Osteoblast (primary cell): Measurements from ENCODE around the gene MEGF8. TPM values are rescaled to one million over a fixed set of nuclear protein-coding genes. Genes with fewer than 3 reads are reported as not detected.

Experiments used
- DNase-seq: peaks from one replicate; pipeline ENCODE4 v3.0.0; 2011; ENCODE audit warnings: low spot score, mixed read lengths; ENCODE audit not compliant: insufficient read length; ENCODE audit errors: missing footprints
- H2AFZ ChIP-seq: 2 replicates; pipeline ENCODE4 v1.6.0; 2011; ENCODE audit warnings: mild to moderate bottlenecking, low read length
- H3K27ac ChIP-seq: 2 replicates; pipeline ENCODE4 v1.5.1; 2011; ENCODE audit warnings: mild to moderate bottlenecking, low read depth, low read length, moderate library complexity
- H3K27me3 ChIP-seq: 2 replicates; pipeline ENCODE4 v1.6.0; 2012; ENCODE audit warnings: mild to moderate bottlenecking, control low read depth, inconsistent platforms, low read length, moderate library complexity; ENCODE audit not compliant: insufficient read depth
- H3K36me3 ChIP-seq: 2 replicates; pipeline ENCODE4 v1.5.1; 2011; ENCODE audit warnings: mild to moderate bottlenecking, low read length, control low read depth, moderate library complexity; ENCODE audit not compliant: insufficient read depth
- H3K4me1 ChIP-seq: 2 replicates; pipeline ENCODE4 v1.5.1; 2011; ENCODE audit warnings: mild to moderate bottlenecking, low read length, control low read depth, moderate library complexity; ENCODE audit not compliant: insufficient read depth
- H3K4me2 ChIP-seq: 2 replicates; pipeline ENCODE4 v1.6.0; 2011; ENCODE audit warnings: mild to moderate bottlenecking, low read length; ENCODE audit not compliant: insufficient read depth
- H3K4me3 ChIP-seq: fragments of 200-600 bp; sonication (generic); 3 replicates; pipeline ENCODE4 v1.5.1; 2012; ENCODE audit warnings: mild to moderate bottlenecking, low read length, inconsistent platforms; ENCODE audit not compliant: insufficient read depth
- H3K79me2 ChIP-seq: 2 replicates; pipeline ENCODE4 v1.6.0; 2012; ENCODE audit warnings: mild to moderate bottlenecking, low read length, control low read depth, inconsistent platforms; ENCODE audit not compliant: insufficient read depth
- H3K9me3 ChIP-seq: 2 replicates; pipeline ENCODE4 v1.5.1; 2011; ENCODE audit warnings: low read depth, low read length, control low read depth
- H4K20me1 ChIP-seq: 2 replicates; pipeline ENCODE4 v1.6.0; 2012; ENCODE audit warnings: mild to moderate bottlenecking, low read length, control low read depth; ENCODE audit not compliant: insufficient read depth
- total RNA-seq: library from RNA; depleted of rRNA; stranded (reverse); fragments of >200 nt; gene quantifications from 2 replicates; pipeline ENCODE4 v1.2.3, GENCODE V29; 2012
- TF ChIP-seq, protein P1 (sequence below): IDR thresholded peaks from 2 replicates; pipeline ENCODE4 v1.5.1; 2011; ENCODE audit warnings: mild to moderate bottlenecking, low read depth, low read length, moderate library complexity; ENCODE audit errors: extremely low read depth

The MEGF8 gene
- total RNA-seq, 1 donor = 30.0 TPM

DNA sequence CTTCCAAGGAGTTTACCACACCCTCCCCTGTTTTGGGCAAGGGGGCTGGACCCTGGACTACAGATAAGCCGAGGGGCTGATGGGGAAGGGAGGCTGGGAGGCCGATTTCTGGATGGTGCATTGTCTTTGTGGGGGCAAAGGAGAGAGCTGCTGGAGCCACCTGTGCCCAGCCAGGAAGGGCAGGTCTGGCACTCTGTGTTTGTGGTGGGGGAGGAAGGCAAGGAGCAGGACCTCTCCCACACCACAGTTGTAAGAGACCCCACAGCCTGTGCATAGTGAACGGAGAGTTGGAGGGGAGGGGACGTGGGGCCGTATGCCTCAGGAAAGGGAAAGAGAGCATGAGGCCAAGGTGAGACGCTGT, 39.5 kb upstream of the MEGF8 start:
- TF ChIP-seq, protein P1, sequence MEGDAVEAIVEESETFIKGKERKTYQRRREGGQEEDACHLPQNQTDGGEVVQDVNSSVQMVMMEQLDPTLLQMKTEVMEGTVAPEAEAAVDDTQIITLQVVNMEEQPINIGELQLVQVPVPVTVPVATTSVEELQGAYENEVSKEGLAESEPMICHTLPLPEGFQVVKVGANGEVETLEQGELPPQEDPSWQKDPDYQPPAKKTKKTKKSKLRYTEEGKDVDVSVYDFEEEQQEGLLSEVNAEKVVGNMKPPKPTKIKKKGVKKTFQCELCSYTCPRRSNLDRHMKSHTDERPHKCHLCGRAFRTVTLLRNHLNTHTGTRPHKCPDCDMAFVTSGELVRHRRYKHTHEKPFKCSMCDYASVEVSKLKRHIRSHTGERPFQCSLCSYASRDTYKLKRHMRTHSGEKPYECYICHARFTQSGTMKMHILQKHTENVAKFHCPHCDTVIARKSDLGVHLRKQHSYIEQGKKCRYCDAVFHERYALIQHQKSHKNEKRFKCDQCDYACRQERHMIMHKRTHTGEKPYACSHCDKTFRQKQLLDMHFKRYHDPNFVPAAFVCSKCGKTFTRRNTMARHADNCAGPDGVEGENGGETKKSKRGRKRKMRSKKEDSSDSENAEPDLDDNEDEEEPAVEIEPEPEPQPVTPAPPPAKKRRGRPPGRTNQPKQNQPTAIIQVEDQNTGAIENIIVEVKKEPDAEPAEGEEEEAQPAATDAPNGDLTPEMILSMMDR = no peak
- H3K79me2 ChIP-seq = peaks cover 45% of the 10 kb centered on the region
- no peaks in the 10 kb centered on the region for H3K27me3 ChIP-seq
- H3K36me3 ChIP-seq = peaks cover 42% of the 10 kb centered on the region
- DNase-seq = peak; percentile 71
- peaks cover 54% of the 10 kb centered on the region for H4K20me1 ChIP-seq
- H3K4me1 ChIP-seq = peaks cover 42% of the 10 kb centered on the region
- H3K9me3 ChIP-seq = no peaks in the 10 kb centered on the region
- no peak overlapping the region for H3K4me3 ChIP-seq
- H3K27ac ChIP-seq = peak overlapping the region; percentile 51
- H2AFZ ChIP-seq = no peak overlapping the region
- peak overlapping the region; percentile 86 for H3K4me2 ChIP-seq

DNA sequence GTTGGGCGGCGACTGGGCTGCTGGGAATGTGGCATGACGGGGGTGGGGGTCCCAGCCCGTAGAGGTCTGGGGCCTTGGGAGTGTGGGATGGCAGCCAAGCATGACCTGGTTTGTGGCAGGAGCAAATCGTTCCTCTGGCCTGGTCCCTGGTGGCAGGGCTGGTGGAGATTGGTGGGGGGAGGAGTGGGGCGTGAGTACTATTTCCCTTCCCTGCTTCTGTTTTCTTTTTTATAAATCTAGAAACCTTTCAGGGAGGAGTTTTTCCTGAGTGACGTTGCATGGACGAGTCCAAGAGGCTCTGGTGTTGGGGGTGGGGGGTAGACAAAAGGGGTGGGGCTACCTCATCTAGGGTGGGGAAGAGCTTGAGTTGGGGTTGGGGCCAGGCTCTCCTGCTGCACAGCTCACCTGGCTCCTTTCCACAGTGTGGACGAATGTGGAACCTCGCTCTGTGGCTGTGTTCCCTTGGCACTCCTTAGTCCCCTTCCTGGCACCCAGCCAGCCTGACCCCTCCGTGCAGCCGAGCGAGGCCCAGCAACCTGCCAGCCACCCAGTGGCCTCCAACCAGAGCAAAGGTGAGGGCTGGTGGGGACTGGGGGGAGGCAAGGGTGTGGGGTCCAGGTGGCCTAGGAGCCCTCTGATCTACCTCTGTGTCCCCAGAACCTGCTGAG, 39.0 kb upstream of the MEGF8 start:
- TF ChIP-seq, protein P1 = no peak
- H3K4me2 ChIP-seq = peak overlapping the region; percentile 86
- H3K27ac ChIP-seq = peak overlapping the region; percentile 51

DNA sequence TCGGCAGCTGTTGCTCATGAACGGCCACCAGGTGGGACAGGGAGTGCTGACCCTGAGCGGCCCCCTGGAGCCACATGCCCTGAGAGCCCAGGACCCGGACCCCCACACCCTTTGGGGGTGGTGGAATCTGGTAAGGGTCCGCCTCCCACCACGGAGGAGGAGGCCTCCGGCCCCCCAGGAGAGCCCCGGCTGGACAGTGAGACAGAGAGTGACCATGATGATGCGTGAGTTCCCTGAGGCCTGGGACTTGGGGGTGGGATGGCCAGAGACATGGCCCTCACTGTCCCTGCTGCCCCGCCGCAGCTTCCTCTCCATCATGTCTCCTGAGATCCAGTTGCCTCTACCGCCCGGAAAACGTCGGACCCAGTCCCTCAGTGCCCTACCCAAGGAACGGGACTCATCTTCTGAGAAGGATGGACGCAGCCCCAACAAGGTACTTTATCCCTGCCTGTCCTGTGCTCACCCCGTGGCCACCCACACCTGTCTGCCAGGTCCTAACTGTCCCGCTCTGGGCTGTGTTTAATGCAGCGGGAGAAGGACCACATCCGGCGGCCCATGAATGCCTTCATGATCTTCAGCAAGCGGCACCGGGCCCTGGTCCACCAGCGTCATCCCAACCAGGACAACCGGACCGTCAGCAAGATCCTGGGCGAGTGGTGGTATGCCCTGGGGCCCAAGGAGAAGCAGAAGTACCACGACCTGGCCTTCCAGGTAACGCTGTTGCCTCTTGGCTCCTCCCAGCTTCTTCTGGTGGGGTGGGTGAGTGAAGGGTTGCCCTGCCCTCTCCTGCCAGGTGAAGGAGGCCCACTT, 38.2 kb upstream of the MEGF8 start:
- peaks cover 51% of the 10 kb centered on the region for H3K36me3 ChIP-seq
- H4K20me1 ChIP-seq = peaks cover 58% of the 10 kb centered on the region
- DNase-seq = no peak
- H3K9me3 ChIP-seq = no peaks in the 10 kb centered on the region
- no peak overlapping the region for H2AFZ ChIP-seq
- no peak overlapping the region for H3K27ac ChIP-seq
- H3K4me2 ChIP-seq = no peak overlapping the region
- no peaks in the 10 kb centered on the region for H3K27me3 ChIP-seq
- H3K79me2 ChIP-seq = peaks cover 38% of the 10 kb centered on the region
- TF ChIP-seq, protein P1 = no peak
- H3K4me1 ChIP-seq = peaks cover 30% of the 10 kb centered on the region
- H3K4me3 ChIP-seq = no peak overlapping the region

More for the DNA sequence above, 39.0 kb upstream of the MEGF8 start:
- H3K27me3 ChIP-seq = no peaks in the 10 kb centered on the region
- no peak overlapping the region for H3K4me3 ChIP-seq
- peak; percentile 98 for DNase-seq
- H3K4me1 ChIP-seq = peaks cover 37% of the 10 kb centered on the region
- peaks cover 46% of the 10 kb centered on the region for H3K36me3 ChIP-seq
- H2AFZ ChIP-seq = no peak overlapping the region
- H4K20me1 ChIP-seq = peaks cover 55% of the 10 kb centered on the region
- H3K9me3 ChIP-seq = no peaks in the 10 kb centered on the region
- H3K79me2 ChIP-seq = peaks cover 41% of the 10 kb centered on the region

DNA sequence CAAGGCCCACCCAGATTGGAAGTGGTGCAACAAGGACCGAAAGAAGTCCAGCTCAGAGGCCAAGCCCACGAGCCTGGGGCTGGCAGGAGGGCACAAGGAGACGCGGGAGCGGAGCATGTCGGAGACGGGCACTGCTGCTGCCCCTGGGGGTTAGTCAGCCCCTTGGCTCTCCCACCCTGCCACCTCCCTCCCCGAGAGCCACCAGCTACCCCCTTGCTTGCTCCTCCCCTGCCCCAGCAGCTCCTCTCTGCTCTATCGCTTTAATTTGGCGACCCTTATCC, 37.7 kb upstream of the MEGF8 start:
- Histone ChIP-seq H3K36me3 (peaks cover 52% of the 10 kb centered on the region), H3K4me2 (no peak overlapping the region), H3K27me3 (no peaks in the 10 kb centered on the region), H3K27ac (no peak overlapping the region), H3K79me2 (peaks cover 38% of the 10 kb centered on the region), H3K4me1 (peaks cover 24% of the 10 kb centered on the region), H3K4me3 (no peak overlapping the region), H2AFZ (no peak overlapping the region), H4K20me1 (peaks cover 58% of the 10 kb centered on the region), H3K9me3 (no peaks in the 10 kb centered on the region)
- TF ChIP-seq, protein P1 = no peak
- DNase-seq = no peak
